ENCODE data around the gene SF1. TPM values are rescaled to one million over a fixed set of nuclear protein-coding genes. Genes with fewer than 3 reads are reported as not detected.

The SF1 gene
- total and polyA plus RNA-seq, 2 experiments from 2014 or later: 138 to 163 TPM

- H3K9me2 ChIP-seq (replicated peaks; ENCODE audit: insufficient read depth): no peaks in the 10 kb centered on the region
- H3K27ac ChIP-seq: no peak overlapping the region
- TF ChIP-seq, protein P1, sequence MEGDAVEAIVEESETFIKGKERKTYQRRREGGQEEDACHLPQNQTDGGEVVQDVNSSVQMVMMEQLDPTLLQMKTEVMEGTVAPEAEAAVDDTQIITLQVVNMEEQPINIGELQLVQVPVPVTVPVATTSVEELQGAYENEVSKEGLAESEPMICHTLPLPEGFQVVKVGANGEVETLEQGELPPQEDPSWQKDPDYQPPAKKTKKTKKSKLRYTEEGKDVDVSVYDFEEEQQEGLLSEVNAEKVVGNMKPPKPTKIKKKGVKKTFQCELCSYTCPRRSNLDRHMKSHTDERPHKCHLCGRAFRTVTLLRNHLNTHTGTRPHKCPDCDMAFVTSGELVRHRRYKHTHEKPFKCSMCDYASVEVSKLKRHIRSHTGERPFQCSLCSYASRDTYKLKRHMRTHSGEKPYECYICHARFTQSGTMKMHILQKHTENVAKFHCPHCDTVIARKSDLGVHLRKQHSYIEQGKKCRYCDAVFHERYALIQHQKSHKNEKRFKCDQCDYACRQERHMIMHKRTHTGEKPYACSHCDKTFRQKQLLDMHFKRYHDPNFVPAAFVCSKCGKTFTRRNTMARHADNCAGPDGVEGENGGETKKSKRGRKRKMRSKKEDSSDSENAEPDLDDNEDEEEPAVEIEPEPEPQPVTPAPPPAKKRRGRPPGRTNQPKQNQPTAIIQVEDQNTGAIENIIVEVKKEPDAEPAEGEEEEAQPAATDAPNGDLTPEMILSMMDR (IDR thresholded peaks at IDR 0.05; ENCODE audit: poor library complexity): no peak
- TF ChIP-seq EZH2phosphoT487 (IDR thresholded peaks at IDR 0.05; ENCODE audit: low read depth, severe bottlenecking, unreplicated experiment): no peak
- TF ChIP-seq EZH2 (IDR thresholded peaks at IDR 0.05; ENCODE audit: borderline replicate concordance): no peak
- H3K36me3 ChIP-seq (replicated peaks; ENCODE audit: insufficient read depth, low read depth): peaks cover 4% of the 10 kb centered on the region
- H3K27me3 ChIP-seq: no peaks in the 10 kb centered on the region
- H3K4me1 ChIP-seq (ENCODE audit: insufficient read depth): no peaks in the 10 kb centered on the region
- H3K4me2 ChIP-seq: no peak overlapping the region
- H2AFZ ChIP-seq: no peak overlapping the region
- no peak overlapping the region for H3K4me3 ChIP-seq
- H4K20me1 ChIP-seq (ENCODE audit: insufficient read depth, poor library complexity, severe bottlenecking): peaks cover 96% of the 10 kb centered on the region
- H3K79me2 ChIP-seq: peaks cover 78% of the 10 kb centered on the region
- WGBS (ENCODE audit: low lambda C conversion rate, missing lambda C conversion rate): 96% methylated on average over 12 of the region's 12 CpGs
- H3K9me3 ChIP-seq (ENCODE audit: low read depth): no peaks in the 10 kb centered on the region
- DNase-seq (ENCODE audit: low spot score): no peak
These were observed 8.2 kb downstream of the SF1 start for GRCh38 chr11:64770120-64770519.

DNA sequence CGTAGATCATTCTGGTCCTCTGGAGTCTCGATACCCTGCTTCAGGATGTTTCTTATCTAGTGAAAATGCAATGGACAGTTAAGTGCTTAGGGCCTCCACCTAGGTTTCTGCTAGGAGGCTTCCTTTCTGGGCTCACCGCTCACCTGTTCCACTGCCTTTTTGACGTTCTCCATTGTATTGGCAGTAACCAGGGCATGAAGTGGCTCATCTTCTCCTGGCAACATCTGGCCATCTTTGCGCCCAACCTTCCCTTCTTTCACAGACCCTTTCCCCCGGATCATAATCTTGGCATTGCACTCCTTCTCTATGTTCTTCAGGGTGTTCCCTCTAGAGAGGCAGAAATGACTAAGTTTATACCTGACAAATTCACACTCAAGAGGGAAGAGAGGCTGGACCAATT is 9.1 kb downstream of the SF1 start:
- Histone ChIP-seq H3K4me3 (no peak overlapping the region), H3K4me1 (ENCODE audit: insufficient read depth) (no peaks in the 10 kb centered on the region), H3K9me3 (ENCODE audit: low read depth) (no peaks in the 10 kb centered on the region), H3K27me3 (no peaks in the 10 kb centered on the region), H3K36me3 (replicated peaks; ENCODE audit: insufficient read depth, low read depth) (peaks cover 6% of the 10 kb centered on the region), H2AFZ (no peak overlapping the region), H4K20me1 (ENCODE audit: insufficient read depth, poor library complexity, severe bottlenecking) (peaks cover 96% of the 10 kb centered on the region), H3K79me2 (peaks cover 70% of the 10 kb centered on the region), H3K27ac (no peak overlapping the region), H3K4me2 (no peak overlapping the region), H3K9me2 (replicated peaks; ENCODE audit: insufficient read depth) (no peaks in the 10 kb centered on the region)
- 96% methylated on average over 6 of the region's 6 CpGs for WGBS (ENCODE audit: low lambda C conversion rate, missing lambda C conversion rate)
- TF ChIP-seq EZH2phosphoT487 (IDR thresholded peaks at IDR 0.05; ENCODE audit: low read depth, severe bottlenecking, unreplicated experiment) (no peak), EZH2 (IDR thresholded peaks at IDR 0.05; ENCODE audit: borderline replicate concordance) (no peak)
- TF ChIP-seq, protein P1 (IDR thresholded peaks at IDR 0.05; ENCODE audit: poor library complexity): no peak
- DNase-seq (ENCODE audit: low spot score): no peak

DNA sequence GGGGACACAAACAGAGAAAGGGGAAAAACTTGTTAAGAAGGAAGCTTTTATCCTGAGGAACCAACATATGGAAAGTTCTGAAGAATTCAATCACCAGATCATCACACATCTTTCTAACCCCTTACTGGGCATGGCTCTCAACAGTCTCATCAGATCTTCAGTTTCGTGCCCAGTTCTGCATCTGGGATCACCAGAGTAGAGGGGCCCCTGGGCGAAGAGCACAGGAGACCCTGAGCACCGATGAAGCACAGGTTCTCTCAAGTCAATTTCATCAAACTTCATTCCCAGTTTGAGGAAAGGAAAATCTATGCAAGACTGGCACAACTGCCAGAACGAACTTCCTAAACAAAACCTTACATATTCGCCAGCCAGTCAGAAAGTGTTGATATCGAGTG is 10.0 kb downstream of the SF1 start:
- no peak for DNase-seq (ENCODE audit: low spot score)
- H3K4me3 ChIP-seq: no peak overlapping the region
- TF ChIP-seq EZH2phosphoT487 (IDR thresholded peaks at IDR 0.05; ENCODE audit: low read depth, severe bottlenecking, unreplicated experiment): no peak
- TF ChIP-seq, protein P1 (IDR thresholded peaks at IDR 0.05; ENCODE audit: poor library complexity): no peak
- TF ChIP-seq EZH2 (IDR thresholded peaks at IDR 0.05; ENCODE audit: borderline replicate concordance): no peak
- no peak overlapping the region for H2AFZ ChIP-seq
- H3K9me3 ChIP-seq (ENCODE audit: low read depth): no peaks in the 10 kb centered on the region
- no peaks in the 10 kb centered on the region for H3K9me2 ChIP-seq (replicated peaks; ENCODE audit: insufficient read depth)
- H3K27ac ChIP-seq: no peak overlapping the region
- WGBS (ENCODE audit: low lambda C conversion rate, missing lambda C conversion rate): 99% methylated on average over 6 of the region's 6 CpGs
- H3K4me1 ChIP-seq (ENCODE audit: insufficient read depth): no peaks in the 10 kb centered on the region
- H4K20me1 ChIP-seq (ENCODE audit: insufficient read depth, poor library complexity, severe bottlenecking): peaks cover 96% of the 10 kb centered on the region
- H3K27me3 ChIP-seq: no peaks in the 10 kb centered on the region
- H3K4me2 ChIP-seq: no peak overlapping the region
- peaks cover 6% of the 10 kb centered on the region for H3K36me3 ChIP-seq (replicated peaks; ENCODE audit: insufficient read depth, low read depth)
- peaks cover 60% of the 10 kb centered on the region for H3K79me2 ChIP-seq
